MCF 10A (cell line): ENCODE results near the gene DDX31. TPM values are rescaled to one million over a fixed set of nuclear protein-coding genes. Genes with fewer than 3 reads are reported as not detected.

Experiments used
- BruUV-seq: library from RNA; stranded (reverse); fragments of 400-500 nt; replicated peaks from 2 replicates; lab custom pipeline; 2021; lab: Mats Ljungman, UMichigan
- CTCF ChIA-PET: fragments of 300-600 bp; sonication (Branson Sonifier 250); formaldehyde crosslinking; extraction: SDS; loops from one replicate; lab custom pipeline; 2021; ENCODE audit warnings: antibody characterized with exemption, inconsistent platforms; lab: Yijun Ruan, JAX
- POLR2A ChIA-PET: fragments of 300-600, 350-650 bp; sonication (Branson Sonifier 250); formaldehyde crosslinking; extraction: SDS; loops from one replicate; lab custom pipeline; 2020; ENCODE audit warnings: antibody characterized with exemption, inconsistent platforms; lab: Yijun Ruan, JAX
- DNase-seq: peaks from one replicate; pipeline ENCODE4 v3.0.0-alpha.2; 2018; ENCODE audit not compliant: unreplicated experiment
- H3K27ac Mint-ChIP-seq: one replicate; pipeline ENCODE4 v1.8.0; 2022; ENCODE audit warnings: mild to moderate bottlenecking, low read depth, mixed read lengths; ENCODE audit not compliant: unreplicated experiment
- H3K27me3 Mint-ChIP-seq: one replicate; pipeline ENCODE4 v1.8.0; 2022; ENCODE audit warnings: mixed read lengths; ENCODE audit not compliant: insufficient read depth, unreplicated experiment
- H3K36me3 Mint-ChIP-seq: one replicate; pipeline ENCODE4 v1.8.0; 2022; ENCODE audit warnings: mild to moderate bottlenecking, moderate library complexity, mixed read lengths; ENCODE audit not compliant: insufficient read depth, unreplicated experiment
- H3K4me1 Mint-ChIP-seq: one replicate; pipeline ENCODE4 v1.8.0; 2022; ENCODE audit warnings: mixed read lengths; ENCODE audit not compliant: insufficient read depth, unreplicated experiment
- H3K4me3 Mint-ChIP-seq: one replicate; pipeline ENCODE4 v1.8.0; 2022; ENCODE audit warnings: mild to moderate bottlenecking, moderate library complexity, mixed read lengths; ENCODE audit not compliant: unreplicated experiment
- H3K9me3 Mint-ChIP-seq: one replicate; pipeline ENCODE4 v1.8.0; 2022; ENCODE audit warnings: mixed read lengths; ENCODE audit not compliant: unreplicated experiment
- intact Hi-C: fragments of 100-400 bp; cut with micrococcal nuclease; formaldehyde crosslinking; loops from 2 replicates; pipeline ENCODE4 v1.14.1; 2022
- total RNA-seq: library from RNA; stranded (reverse); gene quantifications from 2 replicates; pipeline ENCODE4 v1.2.3, GENCODE V29; 2022
- TF ChIP-seq, protein P1 (sequence below): fragments of 200-600 bp; IDR thresholded peaks from one replicate; pipeline ENCODE4 v1.8.0; 2022; ENCODE audit warnings: antibody characterized with exemption, mild to moderate bottlenecking; ENCODE audit not compliant: unreplicated experiment

DDX31 gene
- total RNA-seq, 1 experiment from 2014 or later, result 28.8 TPM

DNA sequence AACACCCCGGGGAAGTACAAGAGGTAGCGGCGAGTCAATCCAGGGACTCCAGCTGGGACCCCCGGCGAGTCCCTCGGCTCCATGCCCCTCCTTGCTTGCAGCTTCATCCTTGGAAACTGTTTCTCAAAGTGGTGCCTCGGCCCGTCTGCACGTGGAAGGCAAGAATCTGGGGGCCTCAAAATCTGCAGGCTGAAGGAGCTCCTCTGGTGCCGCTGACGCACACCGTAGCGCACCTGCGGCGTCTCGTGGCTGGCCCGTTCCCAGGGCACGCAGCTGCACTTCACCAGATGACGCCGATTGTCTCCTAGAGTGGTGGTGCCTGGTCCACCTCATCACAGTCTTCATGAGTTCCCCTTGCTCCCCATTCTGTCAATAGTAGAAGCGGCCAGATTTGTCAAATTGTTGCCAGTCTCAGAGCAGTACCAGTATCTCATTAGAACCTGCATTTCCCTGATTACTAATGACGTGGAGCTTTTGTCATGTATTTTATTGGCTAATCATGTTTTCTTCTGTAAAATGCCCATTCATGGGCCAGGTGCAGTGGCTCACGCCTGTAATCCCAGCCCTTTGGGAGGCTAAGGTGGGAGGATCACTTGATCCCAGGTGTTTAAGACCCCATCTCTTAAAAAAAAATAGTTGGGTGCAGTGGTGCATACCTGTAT is 39.1 kb upstream of the DDX31 start:
- TF ChIP-seq, protein P1, sequence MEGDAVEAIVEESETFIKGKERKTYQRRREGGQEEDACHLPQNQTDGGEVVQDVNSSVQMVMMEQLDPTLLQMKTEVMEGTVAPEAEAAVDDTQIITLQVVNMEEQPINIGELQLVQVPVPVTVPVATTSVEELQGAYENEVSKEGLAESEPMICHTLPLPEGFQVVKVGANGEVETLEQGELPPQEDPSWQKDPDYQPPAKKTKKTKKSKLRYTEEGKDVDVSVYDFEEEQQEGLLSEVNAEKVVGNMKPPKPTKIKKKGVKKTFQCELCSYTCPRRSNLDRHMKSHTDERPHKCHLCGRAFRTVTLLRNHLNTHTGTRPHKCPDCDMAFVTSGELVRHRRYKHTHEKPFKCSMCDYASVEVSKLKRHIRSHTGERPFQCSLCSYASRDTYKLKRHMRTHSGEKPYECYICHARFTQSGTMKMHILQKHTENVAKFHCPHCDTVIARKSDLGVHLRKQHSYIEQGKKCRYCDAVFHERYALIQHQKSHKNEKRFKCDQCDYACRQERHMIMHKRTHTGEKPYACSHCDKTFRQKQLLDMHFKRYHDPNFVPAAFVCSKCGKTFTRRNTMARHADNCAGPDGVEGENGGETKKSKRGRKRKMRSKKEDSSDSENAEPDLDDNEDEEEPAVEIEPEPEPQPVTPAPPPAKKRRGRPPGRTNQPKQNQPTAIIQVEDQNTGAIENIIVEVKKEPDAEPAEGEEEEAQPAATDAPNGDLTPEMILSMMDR, result no peak
- Mint-ChIP-seq H3K27me3 (no peaks in the 10 kb centered on the region), H3K27ac (no peak overlapping the region), H3K4me3 (no peak overlapping the region), H3K9me3 (peaks cover 4% of the 10 kb centered on the region), H3K4me1 (no peaks in the 10 kb centered on the region), H3K36me3 (no peaks in the 10 kb centered on the region)
- CTCF ChIA-PET, result interaction anchor here (0.6 kb wide), 2 partner anchors 14 to 231 kb away, joined by 3 read pairs; no protein-coding TSS in a partner anchor
- POLR2A ChIA-PET, result interaction anchor here (0.7 kb wide), 1 partner anchor 193 kb away, joined by 3 read pairs; no protein-coding TSS in a partner anchor
- intact Hi-C loops, result no loop called here
- DNase-seq, result no peak
- no TSS peak for BruUV-seq

DNA sequence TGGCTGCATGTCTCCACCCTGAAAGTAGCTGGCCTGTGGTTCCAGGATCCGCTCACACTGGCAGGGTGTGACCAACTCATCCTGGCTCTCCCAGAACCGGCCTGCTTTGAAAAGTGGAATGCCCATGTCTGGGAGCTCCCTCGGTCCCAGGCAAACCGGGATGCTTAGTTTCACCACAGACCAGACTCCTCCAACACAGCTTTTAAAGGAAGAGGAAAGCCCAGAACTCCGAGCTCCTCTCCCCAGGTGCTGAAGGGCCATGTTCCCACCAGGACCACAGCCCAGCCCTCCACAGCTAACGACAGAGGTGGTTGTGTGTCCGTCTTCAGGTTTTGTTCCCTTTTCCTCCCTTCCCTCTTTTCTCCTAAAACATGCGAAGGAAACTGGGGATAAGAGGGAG is 38.5 kb upstream of the DDX31 start:
- POLR2A ChIA-PET, result no interaction called here
- Mint-ChIP-seq H3K27me3 (no peaks in the 10 kb centered on the region), H3K4me3 (no peak overlapping the region), H3K27ac (no peak overlapping the region), H3K9me3 (peaks cover 8% of the 10 kb centered on the region), H3K36me3 (no peaks in the 10 kb centered on the region), H3K4me1 (no peaks in the 10 kb centered on the region)
- no TSS peak for BruUV-seq
- TF ChIP-seq, protein P1, result no peak
- intact Hi-C loops, result no loop called here
- no peak for DNase-seq
- CTCF ChIA-PET, result interaction anchor here (0.6 kb wide), 1 partner anchor 13 kb away, joined by 3 read pairs; no protein-coding TSS in a partner anchor

DNA sequence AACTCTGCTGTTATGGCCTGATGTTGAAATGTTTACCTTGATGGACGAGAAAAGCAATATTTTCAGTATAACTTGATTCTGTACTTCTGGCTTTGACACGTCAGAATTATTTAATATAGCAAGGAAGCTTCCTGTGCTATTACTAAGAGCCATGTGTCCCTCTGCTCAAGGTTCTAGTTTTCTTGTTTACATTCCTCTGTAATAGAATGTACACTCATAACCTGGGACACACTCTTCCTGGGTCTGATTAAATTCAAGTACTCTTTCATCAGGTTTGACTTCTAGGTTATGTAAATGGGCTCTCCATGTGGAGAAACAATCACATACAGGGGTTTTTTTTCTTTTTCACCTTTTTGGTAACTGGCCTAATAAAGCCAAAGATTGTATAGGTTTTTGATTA is 33.6 kb upstream of the DDX31 start:
- no peak for DNase-seq
- H3K4me3 Mint-ChIP-seq, result no peak overlapping the region
- no peaks in the 10 kb centered on the region for H3K36me3 Mint-ChIP-seq
- H3K9me3 Mint-ChIP-seq, result peaks cover 14% of the 10 kb centered on the region
- ChIA-PET POLR2A (interaction anchor here (0.7 kb wide), 1 partner anchor 15 kb away, joined by 3 read pairs; no protein-coding TSS in a partner anchor), CTCF (no interaction called here)
- intact Hi-C loops, result no loop called here
- no TSS peak for BruUV-seq
- H3K27me3 Mint-ChIP-seq, result no peaks in the 10 kb centered on the region
- no peaks in the 10 kb centered on the region for H3K4me1 Mint-ChIP-seq
- TF ChIP-seq, protein P1, result no peak
- no peak overlapping the region for H3K27ac Mint-ChIP-seq

DNA sequence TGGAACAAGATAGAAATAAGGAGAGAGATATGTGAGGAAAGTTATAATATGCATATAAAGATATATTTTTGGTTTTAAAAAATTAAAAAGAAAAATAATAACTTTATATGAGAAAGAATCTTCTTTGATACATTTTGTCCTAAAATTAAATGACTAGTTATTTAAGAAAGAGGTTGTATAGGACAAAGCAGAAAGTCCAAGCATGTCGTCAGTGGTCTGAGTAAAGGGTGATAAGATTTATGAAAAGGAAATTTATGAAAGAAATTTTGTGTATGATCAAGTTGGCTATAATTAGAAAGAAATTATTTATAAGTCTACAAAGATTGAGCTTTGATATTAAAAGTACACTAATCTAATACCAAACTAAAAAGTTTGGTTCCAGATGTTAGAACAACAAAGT is 32.5 kb upstream of the DDX31 start:
- intact Hi-C loops, result no loop called here
- Mint-ChIP-seq H3K9me3 (peaks cover 24% of the 10 kb centered on the region), H3K4me1 (no peaks in the 10 kb centered on the region), H3K36me3 (no peaks in the 10 kb centered on the region), H3K27ac (no peak overlapping the region), H3K4me3 (no peak overlapping the region), H3K27me3 (no peaks in the 10 kb centered on the region)
- CTCF ChIA-PET, result interaction anchor here (0.6 kb wide), 1 partner anchor 288 kb away, joined by 3 read pairs; no protein-coding TSS in a partner anchor
- no TSS peak for BruUV-seq
- DNase-seq, result peak; percentile 20
- TF ChIP-seq, protein P1, result no peak
- POLR2A ChIA-PET, result no interaction called here
